Fibroblast of mammary gland (primary cell): Measurements from ENCODE around the gene DESI2.
"Not testable (repeated sequence)": the region's sequence is repeated elsewhere in the genome, so short reads cannot be mapped to it uniquely, and the experiment has no call there.

Experiments used
- DNase-seq: peaks from one replicate; pipeline ENCODE4 v3.0.0-alpha.2; 2010; ENCODE audit warnings: low read depth
- H3K4me3 ChIP-seq: 2 replicates; pipeline ENCODE4 v1.5.1; 2011; ENCODE audit warnings: low read depth, mild to moderate bottlenecking, low read length, moderate library complexity; ENCODE audit not compliant: control insufficient read depth
- TF ChIP-seq, protein P1 (sequence below): conservative IDR thresholded peaks from 2 replicates; pipeline ENCODE4 v1.5.1; 2011; ENCODE audit warnings: low read depth, low read length, inconsistent platforms; ENCODE audit not compliant: control insufficient read depth, insufficient read depth

Gene DESI2

DNA sequence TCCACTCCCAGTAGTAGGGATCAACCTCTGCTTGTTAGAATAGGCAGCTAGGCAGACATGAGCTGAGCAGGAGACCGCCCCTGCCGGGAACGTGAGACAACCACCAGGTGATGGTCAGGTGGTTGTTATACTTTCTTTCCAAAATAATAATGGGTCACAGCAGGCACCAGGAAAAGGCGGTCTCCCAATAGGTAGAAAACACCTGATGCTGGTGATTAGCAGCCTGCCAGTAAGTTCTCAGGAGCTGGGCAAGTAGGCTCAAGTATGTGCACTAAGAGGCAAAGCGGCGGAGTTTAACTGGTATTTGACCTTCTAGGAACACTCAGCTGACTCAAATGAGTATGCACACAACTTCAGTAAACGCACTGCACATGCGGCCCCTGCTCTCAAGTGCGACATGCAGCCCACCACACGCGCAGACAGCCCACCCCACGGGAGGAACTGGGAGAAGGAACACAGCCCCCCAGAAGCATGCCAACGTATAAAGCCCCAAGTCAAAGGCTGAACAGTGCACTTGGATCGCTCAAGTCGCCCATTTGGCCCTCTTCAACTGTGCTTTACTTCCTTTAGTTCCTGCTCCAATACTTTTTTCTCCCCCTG is 80.0 kb downstream of the DESI2 start:
- no peak overlapping the region for H3K4me3 ChIP-seq
- DNase-seq = no peak
- TF ChIP-seq, protein P1, sequence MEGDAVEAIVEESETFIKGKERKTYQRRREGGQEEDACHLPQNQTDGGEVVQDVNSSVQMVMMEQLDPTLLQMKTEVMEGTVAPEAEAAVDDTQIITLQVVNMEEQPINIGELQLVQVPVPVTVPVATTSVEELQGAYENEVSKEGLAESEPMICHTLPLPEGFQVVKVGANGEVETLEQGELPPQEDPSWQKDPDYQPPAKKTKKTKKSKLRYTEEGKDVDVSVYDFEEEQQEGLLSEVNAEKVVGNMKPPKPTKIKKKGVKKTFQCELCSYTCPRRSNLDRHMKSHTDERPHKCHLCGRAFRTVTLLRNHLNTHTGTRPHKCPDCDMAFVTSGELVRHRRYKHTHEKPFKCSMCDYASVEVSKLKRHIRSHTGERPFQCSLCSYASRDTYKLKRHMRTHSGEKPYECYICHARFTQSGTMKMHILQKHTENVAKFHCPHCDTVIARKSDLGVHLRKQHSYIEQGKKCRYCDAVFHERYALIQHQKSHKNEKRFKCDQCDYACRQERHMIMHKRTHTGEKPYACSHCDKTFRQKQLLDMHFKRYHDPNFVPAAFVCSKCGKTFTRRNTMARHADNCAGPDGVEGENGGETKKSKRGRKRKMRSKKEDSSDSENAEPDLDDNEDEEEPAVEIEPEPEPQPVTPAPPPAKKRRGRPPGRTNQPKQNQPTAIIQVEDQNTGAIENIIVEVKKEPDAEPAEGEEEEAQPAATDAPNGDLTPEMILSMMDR = no peak

DNA sequence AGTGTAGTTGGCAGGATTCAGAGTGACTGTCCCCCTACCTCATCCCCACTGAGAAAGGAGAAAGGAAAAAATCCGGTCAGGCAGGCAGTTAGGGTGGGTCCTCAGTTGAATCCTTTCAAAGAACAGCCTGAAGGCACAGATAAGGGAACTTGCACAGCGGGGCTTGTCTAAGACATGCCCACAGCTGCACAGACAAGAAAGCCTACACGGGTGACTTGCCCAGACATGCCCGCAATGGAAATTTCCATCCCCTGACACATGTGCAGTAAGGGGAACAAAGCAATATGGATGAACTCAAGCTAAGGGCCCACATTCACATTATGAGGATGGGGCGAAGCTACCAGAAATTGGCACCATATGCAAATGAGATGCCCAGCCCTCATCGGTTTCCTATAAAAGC is 82.5 kb downstream of the DESI2 start:
- TF ChIP-seq, protein P1 = no peak
- DNase-seq = peak; percentile 22
- H3K4me3 ChIP-seq = no peak overlapping the region

DNA sequence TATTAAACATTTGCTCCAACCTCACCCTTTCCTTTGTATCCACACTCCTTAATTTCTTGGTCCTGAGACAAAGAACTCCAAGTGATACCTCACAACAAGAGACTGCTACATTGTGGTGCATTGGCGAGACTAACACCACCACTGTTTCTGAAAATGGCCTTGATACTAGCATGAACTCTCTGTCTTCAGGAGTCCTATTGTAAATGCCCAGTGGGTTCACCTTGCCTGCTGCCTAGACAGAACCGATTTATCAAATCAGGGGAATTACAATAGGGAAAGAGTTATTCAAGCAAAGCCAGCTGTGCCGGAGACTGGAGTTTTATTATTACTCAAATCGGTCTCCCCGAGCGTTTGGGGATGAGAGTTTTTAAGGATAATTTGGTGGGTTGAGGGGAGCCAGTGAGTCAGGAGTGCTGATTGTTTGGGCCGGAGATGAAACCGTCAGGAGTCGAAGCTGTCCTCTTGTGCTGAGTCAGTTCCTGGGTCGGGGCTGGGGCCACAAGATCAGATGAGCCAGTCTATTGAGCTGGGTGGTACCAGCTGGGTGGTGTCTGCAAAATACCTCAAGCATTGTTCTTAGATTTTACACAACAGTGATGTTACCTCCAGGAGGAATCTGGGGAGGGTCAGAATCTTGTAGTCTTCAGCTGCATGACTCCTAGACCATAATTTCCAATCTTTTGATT is 83.1 kb downstream of the DESI2 start:
- H3K4me3 ChIP-seq = no peak overlapping the region
- TF ChIP-seq, protein P1 = no peak
- peak; percentile 11 for DNase-seq

DNA sequence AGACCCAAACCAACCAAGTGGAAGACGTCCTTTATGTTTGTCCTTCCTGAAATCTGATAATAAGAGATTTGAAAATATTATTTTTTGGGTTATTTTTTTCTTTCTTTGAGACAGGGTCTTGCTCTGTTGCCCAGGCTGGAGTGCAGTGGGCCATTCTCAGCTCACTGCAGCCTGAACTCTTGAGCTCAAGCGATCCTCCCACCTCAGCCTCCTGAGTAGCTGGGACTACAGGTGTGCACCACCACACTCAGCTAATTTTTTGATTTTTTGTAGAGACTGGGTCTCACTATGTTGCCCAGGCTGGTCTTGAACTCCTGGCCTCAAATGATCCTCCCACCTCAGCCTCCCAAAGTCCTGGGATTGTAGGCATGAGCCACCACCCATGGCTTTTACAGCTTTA is 86.2 kb downstream of the DESI2 start:
- not testable (repeated sequence) for H3K4me3 ChIP-seq, DNase-seq

DNA sequence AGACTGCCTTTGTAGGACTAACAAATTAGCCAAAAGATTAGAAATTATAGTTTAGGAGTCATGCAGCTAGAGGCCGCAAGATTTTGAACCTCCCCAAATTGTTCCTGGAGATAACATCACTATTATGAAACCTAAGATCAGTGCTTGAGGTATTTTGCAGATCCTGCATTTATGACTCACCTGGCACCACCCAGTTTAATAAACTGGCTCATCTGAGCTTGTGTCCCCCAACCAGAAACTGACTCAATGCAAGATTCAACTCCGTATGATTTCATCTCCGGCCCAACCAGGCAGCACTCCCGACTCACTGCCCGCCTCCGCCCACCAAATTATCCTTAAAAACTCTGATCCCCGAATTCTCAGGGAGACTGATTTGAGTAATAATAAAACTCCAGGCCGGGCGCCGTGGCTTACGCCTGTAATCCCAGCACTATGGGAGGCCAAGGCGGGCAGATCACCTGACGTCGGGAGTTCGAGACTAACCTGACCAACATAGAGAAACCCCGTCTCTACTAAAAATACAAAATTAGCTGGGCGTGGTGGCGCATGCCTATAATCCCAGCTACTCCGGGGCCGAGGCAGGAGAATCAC is 87.2 kb downstream of the DESI2 start:
- not testable (repeated sequence) for H3K4me3 ChIP-seq
- DNase-seq = peak; percentile 46

DNA sequence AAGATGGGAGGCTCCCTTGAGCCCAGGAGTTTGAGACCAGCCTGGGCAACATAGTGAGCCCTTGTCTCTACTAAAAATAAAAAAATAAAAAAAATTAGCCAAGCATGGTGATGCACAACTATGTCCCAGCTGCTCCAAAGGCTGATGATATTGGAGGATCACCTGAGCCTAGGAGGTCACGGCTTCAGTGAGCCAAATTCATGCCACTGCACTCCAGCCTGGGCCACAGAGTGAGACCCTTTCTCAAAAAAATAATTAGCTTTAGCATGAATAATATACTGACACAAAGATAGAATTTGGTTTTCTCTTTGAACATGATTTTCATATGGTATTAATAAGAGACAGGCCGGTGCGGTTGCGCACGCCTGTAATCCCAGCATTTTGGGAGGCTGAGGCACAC is 88.8 kb downstream of the DESI2 start:
- TF ChIP-seq, protein P1 = no peak
- H3K4me3 ChIP-seq = no peak overlapping the region
- no peak for DNase-seq

DNA sequence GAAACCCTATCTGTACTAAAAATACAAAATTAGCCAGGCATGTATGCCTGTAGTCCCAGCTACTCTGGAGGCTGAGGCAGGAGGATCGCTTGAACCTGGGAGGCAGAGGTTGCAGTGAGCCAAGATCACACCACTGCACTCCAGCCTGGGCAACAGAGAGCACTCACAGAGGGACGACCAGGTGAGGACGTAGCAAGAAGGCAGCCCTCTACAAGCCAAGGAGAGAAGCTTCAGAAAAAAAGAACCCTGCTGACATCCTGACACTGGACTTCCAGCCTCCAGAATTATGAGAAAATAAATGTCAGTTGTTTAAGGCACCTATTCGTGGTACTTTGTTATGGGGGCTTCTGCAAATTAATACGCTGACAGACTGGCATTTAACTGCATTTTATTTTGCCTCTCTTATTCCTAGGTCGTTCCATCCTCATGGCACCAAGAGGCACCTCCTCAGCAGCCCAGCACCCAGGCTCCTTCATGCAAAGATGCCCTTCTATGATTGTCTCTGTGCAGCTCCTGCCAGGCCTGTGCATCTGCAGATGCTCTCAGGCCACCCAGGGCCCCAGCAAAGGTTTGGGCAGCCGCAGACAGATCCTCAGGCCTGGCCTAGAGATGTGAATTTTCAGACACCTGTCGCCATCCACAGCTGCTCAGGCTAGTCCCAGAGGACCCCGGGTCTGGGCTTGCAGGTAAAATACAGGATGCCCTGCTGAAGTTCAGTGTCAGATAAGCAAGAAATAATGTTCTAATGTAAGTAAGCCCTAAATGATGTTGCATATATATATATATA is 96.5 kb downstream of the DESI2 start:
- TF ChIP-seq, protein P1 = no peak
- H3K4me3 ChIP-seq = no peak overlapping the region
- DNase-seq = no peak
